Neural progenitor cell (in vitro differentiated cells): ENCODE data around the gene SLC3A2. TPM values are rescaled to one million over a fixed set of nuclear protein-coding genes. Genes with fewer than 3 reads are reported as not detected.

Experiments used
- DNase-seq: peaks from one replicate; pipeline ENCODE4 v3.0.0-alpha.2; 2016; ENCODE audit warnings: low spot score
- H2AFZ ChIP-seq: fragments of 200-600 bp; sonication (generic); replicated peaks from 2 replicates; pipeline ENCODE4 v1.6.1; 2016; ENCODE audit warnings: antibody characterized with exemption
- H3F3A ChIP-seq: fragments of 200-600 bp; sonication (generic); 2 replicates; pipeline ENCODE4 v1.6.1; 2016; ENCODE audit warnings: antibody characterized with exemption, low read depth
- H3K27ac ChIP-seq: fragments of 200-600 bp; sonication (generic); 2 replicates; pipeline ENCODE4 v1.5.1; 2016; ENCODE audit warnings: mild to moderate bottlenecking
- H3K27me3 ChIP-seq: fragments of 200-600 bp; sonication (generic); 2 replicates; pipeline ENCODE4 v1.6.1; 2016; ENCODE audit warnings: mild to moderate bottlenecking, moderate library complexity
- H3K36me3 ChIP-seq: fragments of 200-600 bp; sonication (generic); 2 replicates; pipeline ENCODE4 v1.5.1; 2016
- H3K4me1 ChIP-seq: fragments of 200-600 bp; sonication (generic); 2 replicates; pipeline ENCODE4 v1.6.1; 2016; ENCODE audit warnings: mixed run types
- H3K4me2 ChIP-seq: fragments of 200-600 bp; sonication (generic); 2 replicates; pipeline ENCODE4 v1.6.1; 2016
- H3K4me3 ChIP-seq: fragments of 200-600 bp; sonication (generic); 2 replicates; pipeline ENCODE4 v1.5.1; 2016
- H3K79me2 ChIP-seq: fragments of 200-600 bp; sonication (generic); 2 replicates; pipeline ENCODE4 v1.6.1; 2016; ENCODE audit warnings: low read depth
- H3K9ac ChIP-seq: fragments of 200-600 bp; sonication (generic); 2 replicates; pipeline ENCODE4 v1.6.1; 2016
- H3K9me3 ChIP-seq: fragments of 200-600 bp; sonication (generic); 2 replicates; pipeline ENCODE4 v1.5.1; 2016; ENCODE audit warnings: low read depth
- H4K20me1 ChIP-seq: fragments of 200-600 bp; sonication (generic); 2 replicates; pipeline ENCODE4 v1.6.1; 2016; ENCODE audit warnings: low read depth
- H3K27ac Mint-ChIP-seq: 3 replicates; pipeline ENCODE4 v1.8.0; 2021; ENCODE audit warnings: mixed read lengths
- H3K27me3 Mint-ChIP-seq: 2 replicates; pipeline ENCODE4 v1.8.0; 2022; ENCODE audit warnings: low read depth, mild to moderate bottlenecking, inconsistent platforms, moderate library complexity, mixed read lengths; ENCODE audit not compliant: insufficient read depth
- H3K36me3 Mint-ChIP-seq: 3 replicates; pipeline ENCODE4 v1.8.0; 2021; ENCODE audit warnings: mixed read lengths
- H3K4me1 Mint-ChIP-seq: 3 replicates; pipeline ENCODE4 v1.8.0; 2021; ENCODE audit warnings: mixed read lengths
- H3K4me3 Mint-ChIP-seq: 3 replicates; pipeline ENCODE4 v1.8.0; 2021; ENCODE audit warnings: mild to moderate bottlenecking, moderate library complexity, mixed read lengths
- H3K9me3 Mint-ChIP-seq: 3 replicates; pipeline ENCODE4 v1.8.0; 2020; ENCODE audit warnings: mixed read lengths
- EZH2 ChIP-seq: fragments of 200-600 bp; sonication (generic); IDR thresholded peaks from 2 replicates; pipeline ENCODE4 v1.6.1; 2017; ENCODE audit warnings: antibody characterized with exemption, mild to moderate bottlenecking, moderate library complexity
- EZH2phosphoT487 ChIP-seq: fragments of 200-600 bp; sonication (generic); IDR thresholded peaks from 2 replicates; pipeline ENCODE4 v1.6.1; 2017; ENCODE audit warnings: antibody characterized with exemption
- total RNA-seq: library from RNA; depleted of rRNA; stranded (reverse); fragments of >200 nt; gene quantifications from 2 replicates; pipeline ENCODE4 v1.2.3, GENCODE V29; 2015; ENCODE audit warnings: low replicate concordance
- TF ChIP-seq, protein P1 (sequence below): fragments of 200-600 bp; sonication (generic); IDR thresholded peaks from 2 replicates; pipeline ENCODE4 v1.5.1; 2017; ENCODE audit warnings: antibody characterized with exemption, mild to moderate bottlenecking

Gene SLC3A2
- total RNA-seq, 1 donor from 2014 or later = 99.8 TPM

GRCh38 chr11:62918531-62918930 lies 37.8 kb downstream of the SLC3A2 start:
- DNase-seq = no peak
- H3K27me3 Mint-ChIP-seq = peaks cover 20% of the 10 kb centered on the region
- no peak overlapping the region for H2AFZ ChIP-seq
- no peaks in the 10 kb centered on the region for H3K9me3 ChIP-seq
- no peaks in the 10 kb centered on the region for H3K79me2 ChIP-seq
- H3K4me3 Mint-ChIP-seq = no peak overlapping the region
- H3K27ac Mint-ChIP-seq = no peak overlapping the region
- no peak overlapping the region for H3K4me2 ChIP-seq
- H3K27me3 ChIP-seq = peaks cover 16% of the 10 kb centered on the region
- H3K4me1 ChIP-seq = peaks cover 5% of the 10 kb centered on the region
- no peak overlapping the region for H3K9ac ChIP-seq
- no peaks in the 10 kb centered on the region for H3K36me3 ChIP-seq
- no peaks in the 10 kb centered on the region for H4K20me1 ChIP-seq
- no peaks in the 10 kb centered on the region for H3K36me3 Mint-ChIP-seq
- no peak overlapping the region for H3K4me3 ChIP-seq
- peaks cover 13% of the 10 kb centered on the region for H3K4me1 Mint-ChIP-seq
- peaks cover 2% of the 10 kb centered on the region for H3K9me3 Mint-ChIP-seq
- TF ChIP-seq EZH2phosphoT487 (no peak), EZH2 (no peak)
- TF ChIP-seq, protein P1, sequence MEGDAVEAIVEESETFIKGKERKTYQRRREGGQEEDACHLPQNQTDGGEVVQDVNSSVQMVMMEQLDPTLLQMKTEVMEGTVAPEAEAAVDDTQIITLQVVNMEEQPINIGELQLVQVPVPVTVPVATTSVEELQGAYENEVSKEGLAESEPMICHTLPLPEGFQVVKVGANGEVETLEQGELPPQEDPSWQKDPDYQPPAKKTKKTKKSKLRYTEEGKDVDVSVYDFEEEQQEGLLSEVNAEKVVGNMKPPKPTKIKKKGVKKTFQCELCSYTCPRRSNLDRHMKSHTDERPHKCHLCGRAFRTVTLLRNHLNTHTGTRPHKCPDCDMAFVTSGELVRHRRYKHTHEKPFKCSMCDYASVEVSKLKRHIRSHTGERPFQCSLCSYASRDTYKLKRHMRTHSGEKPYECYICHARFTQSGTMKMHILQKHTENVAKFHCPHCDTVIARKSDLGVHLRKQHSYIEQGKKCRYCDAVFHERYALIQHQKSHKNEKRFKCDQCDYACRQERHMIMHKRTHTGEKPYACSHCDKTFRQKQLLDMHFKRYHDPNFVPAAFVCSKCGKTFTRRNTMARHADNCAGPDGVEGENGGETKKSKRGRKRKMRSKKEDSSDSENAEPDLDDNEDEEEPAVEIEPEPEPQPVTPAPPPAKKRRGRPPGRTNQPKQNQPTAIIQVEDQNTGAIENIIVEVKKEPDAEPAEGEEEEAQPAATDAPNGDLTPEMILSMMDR = no peak
- peaks cover 5% of the 10 kb centered on the region for H3F3A ChIP-seq
- no peak overlapping the region for H3K27ac ChIP-seq

DNA sequence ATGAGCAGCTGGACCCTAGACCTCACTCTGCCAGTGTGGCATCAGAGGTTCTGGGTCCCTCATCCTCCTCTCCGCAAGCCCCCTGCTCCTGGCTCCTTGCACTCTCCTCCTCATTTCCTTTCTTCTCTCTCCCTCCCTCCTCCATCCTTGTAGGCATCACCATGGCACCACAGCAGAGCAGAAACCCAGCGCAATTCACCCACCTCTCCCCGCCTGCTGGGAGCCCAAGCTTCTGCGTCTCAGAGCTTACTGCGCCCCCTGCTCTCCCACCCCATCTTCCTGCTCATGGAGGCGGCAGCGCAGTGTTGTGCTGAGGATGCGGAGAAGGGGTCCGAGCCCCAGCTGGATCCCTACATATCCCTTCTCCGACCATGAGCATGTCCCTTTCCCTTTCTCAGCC lies 38.8 kb downstream of the SLC3A2 start:
- no peak overlapping the region for H3K9ac ChIP-seq
- no peak overlapping the region for H3K27ac Mint-ChIP-seq
- peaks cover 16% of the 10 kb centered on the region for H3K4me1 Mint-ChIP-seq
- H3K36me3 Mint-ChIP-seq = no peaks in the 10 kb centered on the region
- no peak for DNase-seq
- no peak overlapping the region for H2AFZ ChIP-seq
- H3K4me1 ChIP-seq = peaks cover 5% of the 10 kb centered on the region
- no peaks in the 10 kb centered on the region for H3K9me3 ChIP-seq
- no peaks in the 10 kb centered on the region for H4K20me1 ChIP-seq
- no peak overlapping the region for H3K4me2 ChIP-seq
- H3K4me3 ChIP-seq = no peak overlapping the region
- no peaks in the 10 kb centered on the region for H3K36me3 ChIP-seq
- no peak overlapping the region for H3K4me3 Mint-ChIP-seq
- H3K27me3 Mint-ChIP-seq = peaks cover 28% of the 10 kb centered on the region
- peaks cover 2% of the 10 kb centered on the region for H3K9me3 Mint-ChIP-seq
- no peaks in the 10 kb centered on the region for H3K79me2 ChIP-seq
- H3K27me3 ChIP-seq = peaks cover 25% of the 10 kb centered on the region
- peaks cover 9% of the 10 kb centered on the region for H3F3A ChIP-seq
- no peak overlapping the region for H3K27ac ChIP-seq
- TF ChIP-seq EZH2phosphoT487 = no peak
- TF ChIP-seq EZH2 = no peak
- TF ChIP-seq, protein P1 = no peak

- no peak overlapping the region for H3K9ac ChIP-seq
- DNase-seq = peak; percentile 33
- H4K20me1 ChIP-seq = peaks cover under 1% of the 10 kb centered on the region
- no peaks in the 10 kb centered on the region for H3K36me3 Mint-ChIP-seq
- H3K4me2 ChIP-seq = no peak overlapping the region
- no peak overlapping the region for H3K27ac ChIP-seq
- no peaks in the 10 kb centered on the region for H3K9me3 ChIP-seq
- peaks cover 14% of the 10 kb centered on the region for H3F3A ChIP-seq
- no peaks in the 10 kb centered on the region for H3K36me3 ChIP-seq
- H3K27ac Mint-ChIP-seq = no peak overlapping the region
- no peak overlapping the region for H2AFZ ChIP-seq
- no peak overlapping the region for H3K4me3 ChIP-seq
- peaks cover 31% of the 10 kb centered on the region for H3K27me3 ChIP-seq
- H3K27me3 Mint-ChIP-seq = peaks cover 33% of the 10 kb centered on the region
- H3K4me1 ChIP-seq = peaks cover 5% of the 10 kb centered on the region
- peaks cover 2% of the 10 kb centered on the region for H3K9me3 Mint-ChIP-seq
- H3K79me2 ChIP-seq = no peaks in the 10 kb centered on the region
- peaks cover 16% of the 10 kb centered on the region for H3K4me1 Mint-ChIP-seq
- peak overlapping the region; percentile 36 for H3K4me3 Mint-ChIP-seq
- TF ChIP-seq, protein P1 = no peak
- TF ChIP-seq EZH2phosphoT487 (no peak), EZH2 (no peak)
Measured at GRCh38 chr11:62919898-62920640, 39.4 kb downstream of the SLC3A2 start.
